HFFc6 (cell line): ENCODE measurements around the gene CMIP. TPM values are rescaled to one million over a fixed set of nuclear protein-coding genes. Genes with fewer than 3 reads are reported as not detected.
"Not testable (repeated sequence)": the region's sequence is repeated elsewhere in the genome, so short reads cannot be mapped to it uniquely, and the experiment has no call there.

ENCODE experiments used
- DNase-seq: peaks from one replicate; pipeline ENCODE4 v3.0.0-alpha.2; 2018
- H3K27ac Mint-ChIP-seq: 2 replicates; pipeline ENCODE4 v1.8.0; 2020; ENCODE audit warnings: mild to moderate bottlenecking, mixed read lengths
- H3K27me3 Mint-ChIP-seq: 2 replicates; pipeline ENCODE4 v1.8.0; 2021; ENCODE audit warnings: mild to moderate bottlenecking, moderate library complexity, mixed read lengths; ENCODE audit not compliant: insufficient read depth
- H3K36me3 Mint-ChIP-seq: 2 replicates; pipeline ENCODE4 v1.8.0; 2021; ENCODE audit warnings: low read depth, mixed read lengths
- H3K4me1 Mint-ChIP-seq: 2 replicates; pipeline ENCODE4 v1.8.0; 2020; ENCODE audit warnings: low read depth, mixed read lengths
- H3K4me3 Mint-ChIP-seq: 2 replicates; pipeline ENCODE4 v1.8.0; 2020; ENCODE audit warnings: mild to moderate bottlenecking, moderate library complexity, mixed read lengths
- H3K9me3 Mint-ChIP-seq: 2 replicates; pipeline ENCODE4 v1.8.0; 2020; ENCODE audit warnings: mild to moderate bottlenecking, mixed read lengths
- total RNA-seq, 6 experiments: library from RNA; stranded (reverse); fragmentation: NEBNext Ultra II Directional; extraction: Animal tissue kit (Norgen Biotek cat#: 25700); gene quantifications; 2 replicates in 1 of 6; 3 replicates in 5 of 6; pipeline ENCODE4 v1.2.3, GENCODE V29; 2021
- TF ChIP-seq, protein P1 (sequence below): fragments of 200-600 bp; sonication (generic); IDR thresholded peaks from 2 replicates; pipeline ENCODE4 v1.5.0; 2021; ENCODE audit warnings: antibody characterized with exemption, mild to moderate bottlenecking

Gene CMIP
- total RNA-seq, 6 experiments from 2014 or later: 35.9 to 48.0 (median 43.5) TPM

DNA sequence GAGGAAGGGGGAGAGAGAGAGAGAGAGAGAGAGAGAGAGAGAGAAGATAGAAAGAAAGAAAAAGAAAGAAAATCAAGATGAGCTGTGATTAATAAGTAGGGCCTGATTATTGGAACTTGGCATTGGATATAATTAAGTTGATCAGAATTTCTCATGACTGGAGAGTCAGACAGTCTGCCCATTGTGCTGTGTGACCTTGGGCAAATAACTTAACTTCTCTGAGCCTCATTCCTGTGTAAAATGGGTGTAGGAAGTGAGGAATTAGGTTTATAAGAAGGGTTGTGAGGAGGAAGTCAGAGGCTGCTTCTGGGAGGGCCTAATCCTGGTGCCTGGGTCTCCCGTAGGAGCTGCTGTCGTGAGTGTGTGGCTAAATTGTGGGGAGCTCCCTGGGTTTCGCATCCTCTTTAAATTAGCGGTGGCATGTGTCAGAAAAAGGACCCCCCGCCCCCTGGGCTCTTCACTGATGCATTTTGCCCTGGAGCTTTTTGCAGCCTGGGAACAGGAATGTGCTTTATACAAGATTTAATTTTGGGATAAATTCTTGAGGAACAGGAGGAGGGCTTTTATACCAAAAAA, 76.0 kb downstream of the CMIP start:
- H3K9me3 Mint-ChIP-seq: no peaks in the 10 kb centered on the region
- H3K27me3 Mint-ChIP-seq: no peaks in the 10 kb centered on the region
- no peak overlapping the region for H3K4me3 Mint-ChIP-seq
- H3K27ac Mint-ChIP-seq: no peak overlapping the region
- peaks cover 21% of the 10 kb centered on the region for H3K36me3 Mint-ChIP-seq
- TF ChIP-seq, protein P1, sequence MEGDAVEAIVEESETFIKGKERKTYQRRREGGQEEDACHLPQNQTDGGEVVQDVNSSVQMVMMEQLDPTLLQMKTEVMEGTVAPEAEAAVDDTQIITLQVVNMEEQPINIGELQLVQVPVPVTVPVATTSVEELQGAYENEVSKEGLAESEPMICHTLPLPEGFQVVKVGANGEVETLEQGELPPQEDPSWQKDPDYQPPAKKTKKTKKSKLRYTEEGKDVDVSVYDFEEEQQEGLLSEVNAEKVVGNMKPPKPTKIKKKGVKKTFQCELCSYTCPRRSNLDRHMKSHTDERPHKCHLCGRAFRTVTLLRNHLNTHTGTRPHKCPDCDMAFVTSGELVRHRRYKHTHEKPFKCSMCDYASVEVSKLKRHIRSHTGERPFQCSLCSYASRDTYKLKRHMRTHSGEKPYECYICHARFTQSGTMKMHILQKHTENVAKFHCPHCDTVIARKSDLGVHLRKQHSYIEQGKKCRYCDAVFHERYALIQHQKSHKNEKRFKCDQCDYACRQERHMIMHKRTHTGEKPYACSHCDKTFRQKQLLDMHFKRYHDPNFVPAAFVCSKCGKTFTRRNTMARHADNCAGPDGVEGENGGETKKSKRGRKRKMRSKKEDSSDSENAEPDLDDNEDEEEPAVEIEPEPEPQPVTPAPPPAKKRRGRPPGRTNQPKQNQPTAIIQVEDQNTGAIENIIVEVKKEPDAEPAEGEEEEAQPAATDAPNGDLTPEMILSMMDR: no peak
- H3K4me1 Mint-ChIP-seq: peaks cover 74% of the 10 kb centered on the region
- DNase-seq: no peak

DNA sequence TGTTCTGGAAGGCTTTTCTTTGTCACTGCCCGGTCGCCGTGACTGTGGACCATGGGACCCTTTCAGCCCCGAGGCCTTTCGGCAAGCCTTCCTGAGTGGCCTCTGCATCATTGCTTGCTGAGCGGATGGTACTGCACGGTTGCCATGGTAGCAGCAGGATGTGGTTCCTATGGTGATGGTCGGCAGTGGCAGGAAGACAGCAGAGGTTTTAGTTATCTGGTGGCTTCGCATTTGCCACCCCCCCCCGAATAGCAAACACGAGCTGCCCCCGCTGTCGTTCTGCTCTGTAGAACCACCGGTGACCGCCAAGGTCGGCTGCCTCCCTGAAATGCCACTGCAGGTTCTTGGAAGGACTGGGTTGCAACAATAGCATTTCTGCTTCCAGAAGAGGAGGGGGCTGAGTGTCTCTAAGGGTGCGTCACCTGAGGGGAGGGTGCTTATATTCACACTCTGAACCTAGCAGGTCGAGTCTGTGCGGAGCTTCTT, 76.6 kb downstream of the CMIP start:
- Mint-ChIP-seq H3K9me3 (no peaks in the 10 kb centered on the region), H3K27me3 (no peaks in the 10 kb centered on the region), H3K4me3 (no peak overlapping the region), H3K4me1 (peaks cover 75% of the 10 kb centered on the region), H3K36me3 (peaks cover 17% of the 10 kb centered on the region), H3K27ac (no peak overlapping the region)
- TF ChIP-seq, protein P1: no peak
- no peak for DNase-seq

DNA sequence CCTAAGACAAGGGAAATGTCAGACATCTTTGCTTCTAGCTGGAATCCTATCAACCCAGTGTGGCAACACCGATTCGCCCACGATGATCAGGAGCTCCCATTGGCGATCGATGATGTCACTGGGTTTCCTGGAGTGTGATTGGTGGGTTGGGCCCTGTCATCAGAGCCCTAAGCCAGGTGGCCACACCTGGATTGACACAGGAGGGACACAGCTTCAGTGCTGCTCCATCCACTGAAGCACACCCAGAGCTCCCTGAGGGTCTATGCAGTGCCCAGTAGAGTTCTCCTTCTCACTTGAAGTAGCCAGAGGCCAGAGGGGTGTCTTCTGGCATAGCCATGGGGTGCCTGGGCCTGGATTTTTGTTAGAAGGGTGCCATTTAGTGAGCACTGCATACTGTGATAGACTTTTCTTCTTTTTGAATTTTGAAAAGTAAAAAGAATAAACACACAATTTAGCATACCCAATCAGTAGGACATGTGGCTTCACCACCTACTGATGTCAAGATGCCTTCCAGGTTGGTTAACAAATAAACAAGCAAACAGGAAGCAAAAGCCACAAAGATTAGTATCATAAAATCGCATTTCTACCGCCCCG, 77.6 kb downstream of the CMIP start:
- Mint-ChIP-seq H3K4me1 (peaks cover 78% of the 10 kb centered on the region), H3K9me3 (no peaks in the 10 kb centered on the region), H3K36me3 (peaks cover 15% of the 10 kb centered on the region), H3K27me3 (no peaks in the 10 kb centered on the region), H3K27ac (no peak overlapping the region), H3K4me3 (no peak overlapping the region)
- TF ChIP-seq, protein P1: no peak
- DNase-seq: no peak

DNA sequence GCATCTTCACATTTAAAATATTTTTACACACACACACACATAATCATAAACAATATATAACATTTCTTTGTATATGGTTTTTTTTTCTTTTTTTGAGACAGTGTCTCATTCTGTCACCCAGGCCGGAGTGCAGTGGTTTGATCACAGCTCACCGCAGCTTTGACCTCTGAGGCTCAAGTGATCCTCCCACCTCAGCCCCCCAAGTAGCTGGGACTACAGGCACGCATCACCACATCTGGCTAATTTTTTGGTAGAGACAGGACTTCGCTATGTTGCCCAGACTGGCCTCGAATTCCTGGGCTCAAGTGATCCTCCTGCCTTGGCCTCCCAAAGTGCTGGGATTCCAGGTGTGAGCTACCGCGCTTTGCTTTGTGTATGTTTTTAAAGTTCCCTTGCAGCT, 78.2 kb downstream of the CMIP start:
- H3K4me3 Mint-ChIP-seq, H3K27me3 Mint-ChIP-seq, H3K9me3 Mint-ChIP-seq, DNase-seq: not testable (repeated sequence)
- Mint-ChIP-seq H3K27ac (peak overlapping the region; percentile 76; the same call in 1 of the 2 replicates), H3K4me1 (peaks cover 77% of the 10 kb centered on the region), H3K36me3 (peaks cover 17% of the 10 kb centered on the region)

DNA sequence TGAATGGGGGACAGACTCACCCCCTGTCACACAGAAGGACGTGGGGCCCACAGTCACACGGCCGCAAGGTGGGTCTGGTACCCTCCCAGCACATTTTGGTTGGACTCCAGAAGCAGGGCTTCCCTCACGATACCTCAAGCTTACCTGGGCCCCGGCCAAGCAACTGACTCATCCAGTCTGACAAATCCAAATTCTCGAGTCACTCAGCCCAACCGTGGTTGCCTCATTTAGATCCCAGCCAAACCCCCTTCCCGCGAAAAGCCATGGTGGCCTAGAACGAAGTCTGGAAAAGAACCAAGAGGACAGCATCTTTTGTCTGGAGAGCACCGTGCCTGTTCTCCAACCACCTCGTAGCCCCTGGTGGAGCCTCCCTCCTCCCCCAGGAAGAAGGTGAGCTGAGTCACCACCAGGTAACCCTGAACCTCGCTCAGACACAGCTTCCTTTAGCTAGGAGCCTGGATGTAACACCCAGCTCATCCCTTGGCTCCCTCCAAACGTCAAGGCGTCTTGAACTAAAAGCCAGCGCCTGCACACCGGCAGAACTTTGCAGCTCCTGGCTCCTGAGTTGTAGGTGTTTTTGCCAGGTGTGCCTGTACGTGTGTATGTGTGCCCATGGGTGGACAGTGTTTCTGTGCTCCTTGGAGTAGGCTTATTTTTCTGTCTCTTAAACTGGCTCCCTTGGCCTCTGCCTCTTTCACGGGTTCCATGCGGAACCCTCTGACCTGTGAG, 78.9 kb downstream of the CMIP start:
- Mint-ChIP-seq H3K4me1 (peaks cover 74% of the 10 kb centered on the region), H3K9me3 (no peaks in the 10 kb centered on the region), H3K4me3 (no peak overlapping the region), H3K27me3 (peaks cover under 1% of the 10 kb centered on the region; the same call in 1 of the 2 replicates), H3K27ac (peak overlapping the region; percentile 76), H3K36me3 (peaks cover 15% of the 10 kb centered on the region)
- TF ChIP-seq, protein P1: no peak
- DNase-seq: peak; percentile 74

DNA sequence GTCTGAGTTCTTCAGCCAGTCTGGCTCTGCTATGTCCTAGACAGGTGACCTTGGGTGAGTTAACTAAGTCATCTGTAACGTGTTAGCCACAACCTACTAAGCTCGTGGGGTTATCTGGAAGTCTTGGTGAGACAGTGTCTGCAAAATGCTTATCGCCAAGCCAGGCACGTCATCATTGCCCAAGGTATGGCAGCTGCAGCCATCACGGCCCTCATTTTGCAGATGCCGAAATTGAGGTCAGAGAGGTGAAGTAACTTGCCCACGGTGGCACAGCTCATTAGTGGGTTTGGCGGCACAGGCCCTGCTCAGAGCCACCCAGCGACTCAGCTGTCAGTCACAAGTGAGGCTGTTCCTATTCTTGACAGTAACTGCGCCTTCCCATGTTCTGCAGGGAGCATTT, 79.8 kb downstream of the CMIP start:
- DNase-seq: no peak
- H3K4me3 Mint-ChIP-seq: no peak overlapping the region
- H3K4me1 Mint-ChIP-seq: peaks cover 78% of the 10 kb centered on the region
- peaks cover 20% of the 10 kb centered on the region for H3K36me3 Mint-ChIP-seq
- H3K27me3 Mint-ChIP-seq: peaks cover 5% of the 10 kb centered on the region; the same call in 1 of the 2 replicates
- TF ChIP-seq, protein P1: no peak
- H3K9me3 Mint-ChIP-seq: no peaks in the 10 kb centered on the region
- H3K27ac Mint-ChIP-seq: no peak overlapping the region

DNA sequence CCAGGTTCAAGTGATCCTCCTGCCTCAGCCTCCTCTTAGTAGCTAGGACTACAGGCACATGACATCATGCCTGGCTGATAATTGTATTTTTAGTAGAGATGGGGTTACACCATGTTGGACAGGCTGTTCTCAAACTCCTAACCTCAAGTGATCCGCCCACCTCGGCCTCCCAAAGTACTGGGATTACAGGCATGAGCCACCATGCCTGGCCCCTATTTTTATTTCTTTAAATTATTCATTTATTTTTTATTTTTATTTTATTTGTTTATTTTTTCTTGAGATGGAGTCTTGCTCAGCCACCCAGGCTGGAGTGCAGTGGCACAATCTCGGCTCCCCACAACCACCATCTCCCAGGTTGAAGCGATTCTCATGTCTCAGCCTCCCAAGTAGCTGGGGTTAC, 80.3 kb downstream of the CMIP start:
- H3K27me3 Mint-ChIP-seq, H3K9me3 Mint-ChIP-seq, H3K4me3 Mint-ChIP-seq, DNase-seq, H3K27ac Mint-ChIP-seq: not testable (repeated sequence)
- H3K36me3 Mint-ChIP-seq: peaks cover 25% of the 10 kb centered on the region
- H3K4me1 Mint-ChIP-seq: peaks cover 73% of the 10 kb centered on the region
